Measurements from ENCODE around the gene SIPA1. TPM values are rescaled to one million over a fixed set of nuclear protein-coding genes. Genes with fewer than 3 reads are reported as not detected.

SIPA1 gene
- total and polyA plus RNA-seq, 9 of the 15 experiments (the other 6 are each of a cell fraction or from before 2014, with no cell fraction given): 0.25 to 85.8 (median 16.8) TPM

GRCh38 chr11:65652511-65653228 lies 14.8 kb downstream of the SIPA1 start (continued):
- TF ChIP-seq ZBTB9 (CRISPR knock-in tag; IDR thresholded peaks at IDR 0.05): peak; percentile 89; the same call in 1 of the 2 replicates
- TF ChIP-seq ZFX (CRISPR knock-in tag; IDR thresholded peaks at IDR 0.05): peak; percentile 81
- peak; percentile 78; the same call in 1 of the 2 replicates for TF ChIP-seq HDAC2 (IDR thresholded peaks at IDR 0.05)
- TF ChIP-seq XRCC5 (IDR thresholded peaks at IDR 0.05; ENCODE audit: low read depth, low read length): no peak
- TF ChIP-seq EP400 (IDR thresholded peaks at IDR 0.05): peak; percentile 86
- TF ChIP-seq HMG20A (CRISPR knock-in tag; conservative IDR thresholded peaks at IDR 0.05): no peak
- no peak for TF ChIP-seq PHTF2 (CRISPR knock-in tag; IDR thresholded peaks at IDR 0.05)
- peak; percentile 91 for TF ChIP-seq EGR1 (conservative IDR thresholded peaks at IDR 0.05)
- TF ChIP-seq IRF2 (CRISPR knock-in tag; IDR thresholded peaks at IDR 0.05): no peak
- TF ChIP-seq MIER1 (IDR thresholded peaks at IDR 0.05; ENCODE audit: low read depth): no peak
- no peak for TF ChIP-seq MTF1 (CRISPR knock-in tag; IDR thresholded peaks at IDR 0.05; ENCODE audit: borderline replicate concordance)
- peak; percentile 55 for TF ChIP-seq DACH1 (IDR thresholded peaks at IDR 0.05; ENCODE audit: partially characterized antibody)
- no peak for TF ChIP-seq ZNF778 (CRISPR knock-in tag; IDR thresholded peaks at IDR 0.05)
- TF ChIP-seq CHAMP1 (IDR thresholded peaks at IDR 0.05): no peak
- no peak for TF ChIP-seq KDM4B (IDR thresholded peaks at IDR 0.05; ENCODE audit: borderline replicate concordance in 2 of 2, low read depth in 1 of 2)
- no peak for TF ChIP-seq CREBBP (IDR thresholded peaks at IDR 0.05; ENCODE audit: low read depth, low read length)
- TF ChIP-seq HNRNPH1 (optimal IDR thresholded peaks at IDR 0.05; ENCODE audit: low read depth, low read length): no peak
- TF ChIP-seq PHF8 (IDR thresholded peaks at IDR 0.05; ENCODE audit: borderline replicate concordance, low read length): peak; percentile 85; the same call in 1 of the 2 replicates
- TF ChIP-seq SMARCE1 (IDR thresholded peaks at IDR 0.05): no peak
- no peak for TF ChIP-seq PPARD (CRISPR knock-in tag; IDR thresholded peaks at IDR 0.05)
- 0 out of 4 replicates have a peak, but pooled peaks of 1 of the 2 experiments have one; percentile 48 for TF ChIP-seq MLLT1 (IDR thresholded peaks at IDR 0.05)
- no peak for TF ChIP-seq ZNF444 (CRISPR knock-in tag; IDR thresholded peaks at IDR 0.05)
- TF ChIP-seq ZBTB1 (CRISPR knock-in tag; IDR thresholded peaks at IDR 0.05; ENCODE audit: borderline replicate concordance, low read depth): no peak
- TF ChIP-seq RAD21 (CRISPR knock-in tag; conservative IDR thresholded peaks at IDR 0.05 in 1 of 2, IDR thresholded peaks at IDR 0.05 in 1 of 2): no peak; a peak in 1 of 4 replicates
- TF ChIP-seq KHSRP (IDR thresholded peaks at IDR 0.05): no peak
